HG03457 (cell line): ENCODE results near the gene KIRREL1.

ENCODE experiments used
- ATAC-seq: cut with Tn5 transposase; IDR thresholded peaks from one replicate; pipeline ENCODE4 v1.9.1; 2021; ENCODE audit warnings: moderate number of reproducible peaks; ENCODE audit not compliant: unreplicated experiment

The KIRREL1 gene

GRCh38 chr1:157993147-157993917, at the start of gene KIRREL1:
Gene KIRREL1 (plus strand): TSS chr1:157993645. CDS start chr1:157993677, 32 bp downstream.
- ATAC-seq: no peak

GRCh38 chr1:157944663-157945280, 48.7 kb upstream of the KIRREL1 start:
- no peak for ATAC-seq

GRCh38 chr1:157948312-157949073, 45.0 kb upstream of the KIRREL1 start:
- ATAC-seq: no peak

GRCh38 chr1:157949074-157949354, 44.4 kb upstream of the KIRREL1 start:
- ATAC-seq: no peak

- no peak for ATAC-seq
Observed at GRCh38 chr1:157951230-157951629, 42.2 kb upstream of the KIRREL1 start.

GRCh38 chr1:157952601-157953000, 40.8 kb upstream of the KIRREL1 start:
- no peak for ATAC-seq

GRCh38 chr1:157955221-157955620, 38.2 kb upstream of the KIRREL1 start:
- no peak for ATAC-seq

- no peak for ATAC-seq
Observed at GRCh38 chr1:157955857-157956256, 37.6 kb upstream of the KIRREL1 start.

GRCh38 chr1:157956732-157957131, 36.7 kb upstream of the KIRREL1 start:
- ATAC-seq: no peak

- no peak for ATAC-seq
Observed at GRCh38 chr1:157958263-157958662, 35.2 kb upstream of the KIRREL1 start.

GRCh38 chr1:157959750-157960149, 33.7 kb upstream of the KIRREL1 start:
- ATAC-seq: no peak

- ATAC-seq: no peak
Observed at GRCh38 chr1:157960773-157961172, 32.7 kb upstream of the KIRREL1 start.

- ATAC-seq: no peak
Observed at GRCh38 chr1:157961805-157962762, 31.4 kb upstream of the KIRREL1 start.

- ATAC-seq: no peak
Observed at GRCh38 chr1:157963713-157964112, 29.7 kb upstream of the KIRREL1 start.

- no peak for ATAC-seq
Observed at GRCh38 chr1:157965584-157965983, 27.9 kb upstream of the KIRREL1 start.

- ATAC-seq: no peak
Observed at GRCh38 chr1:157966031-157966537, 27.4 kb upstream of the KIRREL1 start.

- ATAC-seq: no peak
Observed at GRCh38 chr1:157967205-157967604, 26.2 kb upstream of the KIRREL1 start.

- no peak for ATAC-seq
Observed at GRCh38 chr1:157968508-157968907, 24.9 kb upstream of the KIRREL1 start.

GRCh38 chr1:157968946-157969345, 24.5 kb upstream of the KIRREL1 start:
- no peak for ATAC-seq

- ATAC-seq: no peak
Observed at GRCh38 chr1:157969697-157970485, 23.6 kb upstream of the KIRREL1 start.
